T-helper 2 cell treated with Interferon-gamma antibody and Interleukin-4, amounts not matched to agents 5 μg/mL and 100 μg/mL, for 36 hours (primary cell): ENCODE measurements around the gene AUH.
A peak's percentile ranks its signal among the peaks of the same experiment; 100 is the strongest.

Experiments
- DNase-seq: peaks from one replicate; pipeline ENCODE4 v3.0.0; 2021; ENCODE audit warnings: low spot score
- H3K27ac Mint-ChIP-seq: one replicate; pipeline ENCODE4 v1.8.0; 2021; ENCODE audit warnings: mild to moderate bottlenecking, mixed read lengths
- H3K27me3 Mint-ChIP-seq: one replicate; pipeline ENCODE4 v1.8.0; 2021; ENCODE audit warnings: low read depth, mixed read lengths
- H3K36me3 Mint-ChIP-seq: one replicate; pipeline ENCODE4 v1.8.0; 2021; ENCODE audit warnings: low read depth, mixed read lengths
- H3K4me1 Mint-ChIP-seq: one replicate; pipeline ENCODE4 v1.8.0; 2021; ENCODE audit warnings: low read depth, mixed read lengths
- H3K4me3 Mint-ChIP-seq: one replicate; pipeline ENCODE4 v1.8.0; 2022; ENCODE audit warnings: mild to moderate bottlenecking, moderate library complexity, mixed read lengths
- H3K9me3 Mint-ChIP-seq: one replicate; pipeline ENCODE4 v1.8.0; 2021; ENCODE audit warnings: mixed read lengths

The AUH gene

GRCh38 chr9:91223000-91223399, 138.7 kb downstream of the AUH start:
- H3K36me3 Mint-ChIP-seq: peaks cover 46% of the 10 kb centered on the region
- no peak overlapping the region for H3K4me3 Mint-ChIP-seq
- DNase-seq: no peak
- H3K4me1 Mint-ChIP-seq: peaks cover 6% of the 10 kb centered on the region
- H3K27ac Mint-ChIP-seq: no peak overlapping the region
- no peaks in the 10 kb centered on the region for H3K27me3 Mint-ChIP-seq
- H3K9me3 Mint-ChIP-seq: peaks cover 19% of the 10 kb centered on the region

GRCh38 chr9:91222457-91222856, 139.3 kb downstream of the AUH start:
- DNase-seq: no peak
- Mint-ChIP-seq H3K4me1 (peaks cover 6% of the 10 kb centered on the region), H3K27me3 (no peaks in the 10 kb centered on the region), H3K27ac (no peak overlapping the region), H3K4me3 (no peak overlapping the region), H3K9me3 (peaks cover 19% of the 10 kb centered on the region), H3K36me3 (peaks cover 46% of the 10 kb centered on the region)

- peaks cover 46% of the 10 kb centered on the region for H3K36me3 Mint-ChIP-seq
- no peak overlapping the region for H3K27ac Mint-ChIP-seq
- DNase-seq: no peak
- no peak overlapping the region for H3K4me3 Mint-ChIP-seq
- H3K27me3 Mint-ChIP-seq: no peaks in the 10 kb centered on the region
- H3K4me1 Mint-ChIP-seq: peaks cover 6% of the 10 kb centered on the region
- peaks cover 19% of the 10 kb centered on the region for H3K9me3 Mint-ChIP-seq
Measured at GRCh38 chr9:91221332-91221731, 140.4 kb downstream of the AUH start.

- DNase-seq: no peak
- Mint-ChIP-seq H3K36me3 (peaks cover 48% of the 10 kb centered on the region), H3K4me3 (no peak overlapping the region), H3K9me3 (peaks cover 19% of the 10 kb centered on the region), H3K4me1 (peaks cover 6% of the 10 kb centered on the region), H3K27ac (no peak overlapping the region), H3K27me3 (no peaks in the 10 kb centered on the region)
Measured at GRCh38 chr9:91220491-91221135, 141.1 kb downstream of the AUH start.

GRCh38 chr9:91220021-91220420, 141.7 kb downstream of the AUH start:
- Mint-ChIP-seq H3K36me3 (peaks cover 47% of the 10 kb centered on the region), H3K27ac (no peak overlapping the region), H3K9me3 (peaks cover 17% of the 10 kb centered on the region), H3K4me1 (peaks cover 4% of the 10 kb centered on the region), H3K4me3 (no peak overlapping the region), H3K27me3 (no peaks in the 10 kb centered on the region)
- no peak for DNase-seq

GRCh38 chr9:91219557-91219956, 142.2 kb downstream of the AUH start:
- no peak overlapping the region for H3K4me3 Mint-ChIP-seq
- peaks cover 12% of the 10 kb centered on the region for H3K9me3 Mint-ChIP-seq
- H3K4me1 Mint-ChIP-seq: no peaks in the 10 kb centered on the region
- H3K27ac Mint-ChIP-seq: no peak overlapping the region
- H3K27me3 Mint-ChIP-seq: no peaks in the 10 kb centered on the region
- DNase-seq: no peak
- peaks cover 42% of the 10 kb centered on the region for H3K36me3 Mint-ChIP-seq

GRCh38 chr9:91217388-91217787, 144.3 kb downstream of the AUH start:
- H3K36me3 Mint-ChIP-seq: peaks cover 41% of the 10 kb centered on the region
- peaks cover 5% of the 10 kb centered on the region for H3K4me1 Mint-ChIP-seq
- H3K9me3 Mint-ChIP-seq: no peaks in the 10 kb centered on the region
- no peak for DNase-seq
- H3K27me3 Mint-ChIP-seq: no peaks in the 10 kb centered on the region
- H3K4me3 Mint-ChIP-seq: no peak overlapping the region
- H3K27ac Mint-ChIP-seq: no peak overlapping the region

DNA sequence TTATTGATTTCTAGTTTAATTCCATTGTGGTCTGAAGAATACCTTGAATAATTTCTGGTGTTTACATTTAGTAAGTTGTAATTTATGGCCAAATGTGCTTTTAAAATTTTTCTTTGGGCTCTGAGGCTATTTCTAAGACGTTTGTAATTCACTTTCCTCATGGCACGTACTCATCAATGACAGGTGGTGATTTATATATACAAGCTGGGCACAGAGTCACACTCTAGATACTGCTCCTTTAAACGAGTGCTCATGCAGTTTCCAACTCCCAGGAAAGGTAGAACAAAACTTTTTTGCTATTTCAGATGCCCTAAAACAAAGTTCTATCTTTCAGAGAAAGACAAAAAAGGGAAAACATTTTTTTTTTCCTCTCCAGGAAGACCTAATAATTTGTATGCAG, 146.9 kb downstream of the AUH start:
- DNase-seq: no peak
- H3K9me3 Mint-ChIP-seq: no peaks in the 10 kb centered on the region
- no peak overlapping the region for H3K27ac Mint-ChIP-seq
- no peak overlapping the region for H3K4me3 Mint-ChIP-seq
- peaks cover 41% of the 10 kb centered on the region for H3K36me3 Mint-ChIP-seq
- peaks cover 18% of the 10 kb centered on the region for H3K4me1 Mint-ChIP-seq
- no peaks in the 10 kb centered on the region for H3K27me3 Mint-ChIP-seq

DNA sequence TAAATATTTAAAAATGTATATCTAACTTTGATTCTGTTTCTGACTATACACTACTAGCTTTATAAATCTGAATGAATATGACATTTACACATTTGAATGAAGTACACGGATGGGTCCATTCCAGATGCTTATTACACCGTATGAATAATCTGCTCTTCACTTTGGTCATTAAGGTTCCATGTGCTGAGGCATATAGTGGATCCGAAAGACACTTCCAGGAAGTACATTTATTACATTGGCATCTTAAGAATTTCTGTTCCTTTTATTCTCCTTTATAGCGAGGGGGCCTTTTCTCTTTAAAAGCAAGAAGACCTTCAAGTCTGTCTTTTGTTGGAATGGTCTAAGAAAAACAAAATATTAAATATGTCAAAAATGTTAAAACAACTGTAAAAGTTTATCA, 147.6 kb downstream of the AUH start:
- DNase-seq: no peak
- no peak overlapping the region for H3K27ac Mint-ChIP-seq

DNA sequence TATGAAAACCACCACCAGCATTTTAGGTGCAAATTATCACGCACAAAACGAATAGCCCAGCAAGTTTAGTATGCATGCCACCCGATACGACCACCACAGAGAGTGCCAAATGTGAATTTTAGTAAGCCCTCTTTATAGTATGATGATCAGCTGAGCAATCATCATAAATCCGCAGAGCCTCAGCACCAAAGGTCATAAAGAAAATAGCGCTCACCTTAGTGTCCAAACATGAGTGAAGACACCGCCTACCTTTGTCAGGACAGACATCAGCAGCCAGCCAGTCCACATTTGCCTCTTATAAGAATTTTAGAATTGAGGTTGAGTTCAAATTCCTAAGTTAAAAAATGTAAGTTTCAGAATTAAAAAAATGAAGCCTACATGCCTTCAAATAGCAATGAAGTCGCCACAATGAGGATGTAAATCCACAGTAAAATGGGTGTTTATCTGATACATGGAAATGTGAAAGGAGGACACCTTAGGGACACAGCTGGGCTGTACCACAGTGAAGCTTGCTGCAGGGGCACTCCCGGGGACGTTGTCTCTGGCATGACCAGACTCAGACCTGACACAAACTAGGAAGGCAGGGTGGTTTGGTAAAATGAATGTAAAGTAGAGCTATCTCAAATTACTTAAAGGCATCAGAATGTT, 149.0 kb downstream of the AUH start:
- no peak for DNase-seq
- Mint-ChIP-seq H3K36me3 (peaks cover 26% of the 10 kb centered on the region), H3K27ac (peak overlapping the region; percentile 90), H3K4me1 (peaks cover 34% of the 10 kb centered on the region), H3K4me3 (peak overlapping the region; percentile 73), H3K27me3 (no peaks in the 10 kb centered on the region), H3K9me3 (no peaks in the 10 kb centered on the region)

More for the DNA sequence above, 147.6 kb downstream of the AUH start:
- H3K9me3 Mint-ChIP-seq: no peaks in the 10 kb centered on the region
- peaks cover 34% of the 10 kb centered on the region for H3K36me3 Mint-ChIP-seq
- peaks cover 21% of the 10 kb centered on the region for H3K4me1 Mint-ChIP-seq
- no peaks in the 10 kb centered on the region for H3K27me3 Mint-ChIP-seq
- no peak overlapping the region for H3K4me3 Mint-ChIP-seq

GRCh38 chr9:91211919-91212318, 149.8 kb downstream of the AUH start:
- H3K4me3 Mint-ChIP-seq: peak overlapping the region; percentile 73
- DNase-seq: no peak
- no peaks in the 10 kb centered on the region for H3K9me3 Mint-ChIP-seq
- H3K27ac Mint-ChIP-seq: peak overlapping the region; percentile 90
- peaks cover 26% of the 10 kb centered on the region for H3K36me3 Mint-ChIP-seq
- H3K27me3 Mint-ChIP-seq: no peaks in the 10 kb centered on the region
- peaks cover 41% of the 10 kb centered on the region for H3K4me1 Mint-ChIP-seq

DNA sequence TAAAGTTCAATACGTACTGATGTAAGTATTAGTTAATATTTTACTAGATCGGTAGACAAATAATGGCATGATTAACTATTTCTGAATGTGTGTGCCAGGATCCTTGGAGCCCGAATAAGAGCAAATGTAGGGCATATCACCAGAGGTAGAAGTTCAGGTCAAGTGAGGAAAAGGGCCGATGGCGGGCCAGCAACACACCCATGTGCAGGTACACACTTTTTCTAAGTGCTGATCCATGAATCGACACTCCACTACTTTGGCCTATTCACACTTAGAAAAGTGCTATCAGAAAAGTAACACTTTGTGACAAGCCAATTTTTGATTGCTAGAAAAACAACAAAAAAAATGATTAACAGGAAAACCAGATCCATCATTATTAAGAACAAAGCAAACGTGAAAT, 150.3 kb downstream of the AUH start:
- no peak for DNase-seq
- Mint-ChIP-seq H3K4me1 (peaks cover 45% of the 10 kb centered on the region), H3K9me3 (peaks cover 3% of the 10 kb centered on the region)

GRCh38 chr9:91210318-91210717, 151.4 kb downstream of the AUH start:
- Mint-ChIP-seq H3K4me3 (no peak overlapping the region), H3K36me3 (peaks cover 31% of the 10 kb centered on the region), H3K9me3 (peaks cover 11% of the 10 kb centered on the region), H3K27me3 (no peaks in the 10 kb centered on the region), H3K27ac (no peak overlapping the region), H3K4me1 (peaks cover 50% of the 10 kb centered on the region)
- DNase-seq: no peak

More for the DNA sequence above, 150.3 kb downstream of the AUH start:
- peak overlapping the region; percentile 73 for H3K4me3 Mint-ChIP-seq
- H3K27me3 Mint-ChIP-seq: no peaks in the 10 kb centered on the region
- peak overlapping the region; percentile 90 for H3K27ac Mint-ChIP-seq
- peaks cover 27% of the 10 kb centered on the region for H3K36me3 Mint-ChIP-seq

GRCh38 chr9:91208837-91209236, 152.9 kb downstream of the AUH start:
- Mint-ChIP-seq H3K4me1 (peaks cover 54% of the 10 kb centered on the region), H3K4me3 (peak overlapping the region; percentile 58), H3K27ac (peak overlapping the region; percentile 88), H3K36me3 (peaks cover 40% of the 10 kb centered on the region), H3K9me3 (peaks cover 20% of the 10 kb centered on the region), H3K27me3 (no peaks in the 10 kb centered on the region)
- no peak for DNase-seq

GRCh38 chr9:91208419-91208745, 153.3 kb downstream of the AUH start:
- H3K9me3 Mint-ChIP-seq: peaks cover 21% of the 10 kb centered on the region
- H3K4me3 Mint-ChIP-seq: peak overlapping the region; percentile 77
- no peaks in the 10 kb centered on the region for H3K27me3 Mint-ChIP-seq
- no peak for DNase-seq
- H3K27ac Mint-ChIP-seq: peak overlapping the region; percentile 88
- H3K4me1 Mint-ChIP-seq: peaks cover 54% of the 10 kb centered on the region
- H3K36me3 Mint-ChIP-seq: peaks cover 38% of the 10 kb centered on the region
